Measurements from ENCODE around the gene ANKRD39. TPM values are rescaled to one million over a fixed set of nuclear protein-coding genes. Genes with fewer than 3 reads are reported as not detected.

ANKRD39 gene
- total and polyA plus RNA-seq, 9 of the 15 experiments (the other 6 are each of a cell fraction or from before 2014, with no cell fraction given), result 8.2 to 33.1 (median 23.8) TPM

GRCh38 chr2:96872591-96873349 lies 15.0 kb upstream of the ANKRD39 start:
- intact Hi-C loops (cut with micrococcal nuclease) (loop anchor here (2.0 to 5.0 kb wide), 2 partner anchors 14 to 80 kb away; partner anchors contain the start of gene ANKRD39), in situ Hi-C loops (cut with MboI) (loop anchor here (25.0 kb wide), 1 partner anchor 240 kb away; the partner anchor contains the start of gene ANKRD36)
- H3K4me1 ChIP-seq (replicated peaks in 1 of 2; ENCODE audit: control insufficient read depth in 2 of 2, insufficient read depth in 2 of 2, low read length in 2 of 2), result peaks cover 43 to 90% of the 10 kb centered on the region in 2 experiments
- peak; percentile 35 for FAIRE-seq
- H3K9ac ChIP-seq (ENCODE audit: insufficient read depth in 1 of 2, low read depth in 2 of 2, low read length in 2 of 2), result peak overlapping the region in 1 of 2 experiments; percentile 79; a peak in 1 of 4 replicates
- ChIA-PET CTCF (ENCODE audit: low intra/inter-chr PET ratio) (interaction anchor here (0.8 kb wide), 1 partner anchor 239 kb away, joined by 3 read pairs; no protein-coding TSS in a partner anchor), POLR2A (interaction anchor here (1.0 to 11.3 kb wide), 8 partner anchors 8 to 265 kb away, joined by 3 to 112 read pairs (median 14); partner anchors contain the start of gene ANKRD39)
- peak in 2 of 4 experiments; percentile 43 to 75 for DNase-seq (ENCODE audit: extremely low read depth in 1 of 4, low spot score in 3 of 4)
- no peak for ATAC-seq
- peaks cover 4% of the 10 kb centered on the region for H3K9me1 ChIP-seq (ENCODE audit: control insufficient read depth, insufficient read depth, low read length)
- no TSS peak for BruUV-seq (replicated peaks)
- no peaks in the 10 kb centered on the region for H3K9me3 ChIP-seq (replicated peaks; ENCODE audit: control insufficient read depth, insufficient read depth, low read depth, low read length)
- peaks cover 15% of the 10 kb centered on the region; the same call in 2 of the 3 replicates for H3K36me3 ChIP-seq (ENCODE audit: control insufficient read depth, insufficient read depth, low read length)
- peak overlapping the region; percentile 72 for H3K4me2 ChIP-seq (ENCODE audit: insufficient read depth, low read length)
- 22% methylated on average over 14 of the region's 14 CpGs for WGBS (ENCODE audit: insufficient coverage, low coverage, missing lambda C conversion rate)
- peak overlapping the region; percentile 53 for H3K27ac ChIP-seq (ENCODE audit: extremely low read depth, low read depth, low read length)
- H2AFZ ChIP-seq (ENCODE audit: low read depth, low read length), result no peak overlapping the region
- H4K20me1 ChIP-seq (replicated peaks; ENCODE audit: control insufficient read depth, insufficient read depth, low read length), result peaks cover 5% of the 10 kb centered on the region; the same call in 1 of the 2 replicates
- H3K4me3 ChIP-seq, result 0 out of 2 replicates have a peak overlapping the region, but pooled peaks have one; percentile 1
- peaks cover 50% of the 10 kb centered on the region for H3K79me2 ChIP-seq (ENCODE audit: control insufficient read depth, insufficient read depth, low read length)
- H3K27me3 ChIP-seq (ENCODE audit: control insufficient read depth in 2 of 2, insufficient read depth in 2 of 2, low read length in 2 of 2), result no peaks in the 10 kb centered on the region
- TF ChIP-seq CEBPB (tag; IDR thresholded peaks at IDR 0.05) (no peak), DIDO1 (tag; IDR thresholded peaks at IDR 0.05; ENCODE audit: low read depth) (no peak), DMBX1 (CRISPR knock-in tag; IDR thresholded peaks at IDR 0.05; ENCODE audit: borderline replicate concordance) (peak; percentile 44; the same call in 1 of the 2 replicates), TAF15 (IDR thresholded peaks at IDR 0.05; ENCODE audit: low read depth, low read length) (no peak), GABPA (tag; conservative IDR thresholded peaks at IDR 0.05; ENCODE audit: low read depth) (0 out of 2 replicates have a peak, but pooled peaks have one; percentile 20), ELF4 (CRISPR knock-in tag; IDR thresholded peaks at IDR 0.05) (peak; percentile 4; the same call in 1 of the 2 replicates), ZBTB2 (IDR thresholded peaks at IDR 0.05) (no peak), KDM5B (IDR thresholded peaks at IDR 0.05; ENCODE audit: insufficient replicate concordance, low read depth, low read length) (peak; percentile 51), POLR2AphosphoS2 (IDR thresholded peaks at IDR 0.05; ENCODE audit: low read length) (peak; percentile 63; the same call in 1 of the 2 replicates), CHCHD3 (CRISPR knock-in tag; IDR thresholded peaks at IDR 0.05) (no peak), ZNF140 (CRISPR knock-in tag; IDR thresholded peaks at IDR 0.05) (no peak), CXXC5 (CRISPR knock-in tag; IDR thresholded peaks at IDR 0.05) (peak; percentile 70), ETV5 (CRISPR knock-in tag; IDR thresholded peaks at IDR 0.05; ENCODE audit: low read depth) (no peak), RBBP5 (IDR thresholded peaks at IDR 0.05; ENCODE audit: borderline replicate concordance, insufficient read depth, low read length, poor library complexity, severe bottlenecking) (peak; percentile 17), TEAD1 (CRISPR knock-in tag; IDR thresholded peaks at IDR 0.05) (peak in 1 of 2 experiments; percentile 50; a peak in 2 of 4 replicates), KLF13 (tag; IDR thresholded peaks at IDR 0.05; ENCODE audit: borderline replicate concordance, low read depth) (no peak), TFAM (CRISPR knock-in tag; conservative IDR thresholded peaks at IDR 0.05) (no peak), SPI1 (IDR thresholded peaks at IDR 0.05; ENCODE audit: borderline replicate concordance, low read depth, low read length) (peak; percentile 44; the same call in 1 of the 2 replicates), L3MBTL2 (IDR thresholded peaks at IDR 0.05) (peak; percentile 41; the same call in 1 of the 2 replicates), KDM1A (IDR thresholded peaks at IDR 0.05) (peak in 1 of 2 experiments; percentile 70; a peak in 3 of 4 replicates), SNRNP70 (optimal IDR thresholded peaks at IDR 0.05; ENCODE audit: low read depth, low read length) (no peak)

Measured in K562 (cell line).